ENCODE measurements around the gene UTP25. TPM values are rescaled to one million over a fixed set of nuclear protein-coding genes. Genes with fewer than 3 reads are reported as not detected.
A peak's percentile ranks its signal among the peaks of the same experiment; 100 is the strongest.

UTP25 gene, protein sequence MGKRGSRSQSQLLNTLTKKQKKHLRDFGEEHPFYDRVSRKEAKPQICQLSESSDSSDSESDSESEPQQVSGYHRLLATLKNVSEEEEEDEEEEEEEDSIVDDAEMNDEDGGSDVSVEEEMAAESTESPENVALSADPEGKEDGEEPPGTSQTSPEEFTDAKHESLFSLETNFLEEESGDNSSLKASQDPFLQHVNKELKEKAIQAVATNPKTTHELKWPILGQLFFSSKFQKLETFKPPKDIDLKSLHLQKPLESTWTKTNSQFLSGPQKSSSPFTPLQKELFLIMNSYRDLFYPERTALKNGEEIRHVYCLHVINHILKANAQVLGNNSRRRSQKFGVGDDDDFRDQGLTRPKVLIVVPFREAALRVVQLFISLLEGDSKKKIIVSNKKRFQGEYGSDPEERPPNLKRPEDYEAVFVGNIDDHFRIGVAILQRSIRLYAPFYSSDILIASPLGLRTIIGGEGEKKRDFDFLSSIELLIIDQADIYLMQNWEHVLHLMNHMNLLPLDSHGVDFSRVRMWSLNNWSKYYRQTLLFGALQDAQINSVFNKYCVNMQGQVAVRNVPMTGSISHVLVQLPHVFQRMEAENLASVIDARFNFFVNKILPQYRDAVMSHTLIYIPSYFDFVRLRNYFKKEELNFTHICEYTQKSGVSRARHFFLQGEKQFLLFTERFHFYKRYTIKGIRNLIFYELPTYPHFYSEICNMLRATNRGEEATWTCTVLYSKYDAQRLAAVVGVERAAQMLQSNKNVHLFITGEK
- 2.5 TPM for polyA plus RNA-seq (2012; ENCODE audit: low read depth, missing spikeins)

GRCh38 chr1:209827384-209828262 lies at the start of gene UTP25:
Gene UTP25 (plus strand): TSS chr1:209827972. CDS start chr1:209828064, 92 bp downstream.
- no peak for TF ChIP-seq PAX5 (IDR thresholded peaks at IDR 0.05; ENCODE audit: insufficient read depth, low read length, severe bottlenecking)
- 0 out of 2 replicates have a peak, but pooled peaks have one; percentile 20 for TF ChIP-seq POLR2A (IDR thresholded peaks at IDR 0.05; ENCODE audit: low read depth, low read length)
- no peak for TF ChIP-seq POLR2AphosphoS5 (IDR thresholded peaks at IDR 0.05; ENCODE audit: low read depth, low read length)
- TF ChIP-seq TAF1 (IDR thresholded peaks at IDR 0.05; ENCODE audit: low read depth, low read length), result peak; percentile 57; the same call in 1 of the 2 replicates
- peak; percentile 33; the same call in 1 of the 2 replicates for TF ChIP-seq SPI1 (IDR thresholded peaks at IDR 0.05; ENCODE audit: low read depth, low read length)
- DNase-seq (ENCODE audit: insufficient read length, low spot score) (peak; percentile 50), FAIRE-seq (peak; percentile 100)

DNA sequence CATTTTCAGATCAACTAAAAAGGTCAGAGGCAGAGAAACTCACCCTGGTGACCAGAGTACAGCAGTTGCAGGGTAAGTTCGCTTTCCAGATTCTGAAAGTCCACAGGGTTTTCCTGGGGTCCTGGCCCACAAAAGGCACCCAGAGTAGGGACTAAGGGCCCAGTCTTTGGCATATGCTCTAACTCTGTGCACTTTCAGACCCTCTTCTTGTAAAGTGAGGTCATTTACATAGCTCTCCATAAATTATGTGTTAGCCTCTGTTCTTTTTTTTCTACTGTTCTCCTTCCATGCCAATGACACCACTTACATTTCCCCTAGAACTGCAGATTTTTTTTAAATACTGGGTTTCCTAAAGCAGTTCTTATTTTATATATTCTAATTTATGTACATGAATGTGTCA lies 49.7 kb upstream of the UTP25 start:
- FAIRE-seq (no peak), DNase-seq (ENCODE audit: insufficient read length, low spot score) (no peak)
- no peak for TF ChIP-seq POU2F2 (IDR thresholded peaks at IDR 0.05; ENCODE audit: low read depth, low read length)
- TF ChIP-seq TAF1 (IDR thresholded peaks at IDR 0.05; ENCODE audit: low read depth, low read length), result no peak
- TF ChIP-seq SPI1 (IDR thresholded peaks at IDR 0.05; ENCODE audit: low read depth, low read length), result no peak
- TF ChIP-seq PAX5 (IDR thresholded peaks at IDR 0.05; ENCODE audit: insufficient read depth, low read length, severe bottlenecking), result no peak
- TF ChIP-seq POLR2A (IDR thresholded peaks at IDR 0.05; ENCODE audit: low read depth, low read length), result no peak
- TF ChIP-seq POLR2AphosphoS5 (IDR thresholded peaks at IDR 0.05; ENCODE audit: low read depth, low read length), result no peak

DNA sequence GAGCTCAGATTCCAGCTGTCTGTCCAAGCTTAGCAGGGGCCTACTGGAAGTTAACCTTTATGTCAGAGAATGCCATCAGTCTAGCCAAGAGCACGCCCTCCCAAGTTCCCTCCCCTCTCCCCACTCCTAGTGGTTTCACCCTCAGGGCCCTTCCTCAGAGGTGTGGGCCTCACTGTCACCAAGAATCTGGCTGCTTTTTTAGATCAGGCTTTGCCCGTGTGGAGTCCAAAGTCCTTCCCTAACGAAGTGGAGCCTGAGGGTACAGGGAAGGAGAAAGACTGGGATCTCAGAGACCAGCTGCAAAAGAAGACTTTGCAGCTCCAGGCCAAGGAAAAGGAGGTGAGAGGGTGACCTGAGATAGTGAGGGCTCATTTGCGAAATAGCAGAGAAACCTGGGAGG lies 47.5 kb upstream of the UTP25 start:
- no peak for DNase-seq (ENCODE audit: insufficient read length, low spot score)
- no peak for FAIRE-seq
- no peak for TF ChIP-seq POU2F2 (IDR thresholded peaks at IDR 0.05; ENCODE audit: low read depth, low read length)
- TF ChIP-seq TAF1 (IDR thresholded peaks at IDR 0.05; ENCODE audit: low read depth, low read length), result no peak
- no peak for TF ChIP-seq PAX5 (IDR thresholded peaks at IDR 0.05; ENCODE audit: insufficient read depth, low read length, severe bottlenecking)
- no peak for TF ChIP-seq POLR2AphosphoS5 (IDR thresholded peaks at IDR 0.05; ENCODE audit: low read depth, low read length)

DNA sequence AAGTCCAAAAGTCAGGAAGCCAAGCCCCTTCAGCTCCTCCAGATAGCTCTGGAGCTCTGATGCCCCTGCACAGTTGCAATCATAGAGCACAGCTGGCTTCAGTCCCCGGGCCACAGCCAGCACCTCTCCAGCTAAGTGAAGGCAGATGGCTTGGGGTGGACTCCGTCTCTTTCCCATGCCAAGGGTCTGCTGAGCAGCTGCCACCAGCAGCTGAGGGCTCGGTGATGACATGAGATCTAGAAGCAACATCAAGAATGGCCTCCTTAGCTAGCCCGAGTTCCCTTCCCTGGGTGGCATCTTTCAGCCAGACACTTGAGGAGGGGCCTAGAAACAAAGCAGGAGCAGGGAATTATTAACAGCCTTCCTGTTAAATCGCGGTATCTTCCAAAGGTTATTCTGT lies 44.4 kb upstream of the UTP25 start:
- FAIRE-seq (no peak), DNase-seq (ENCODE audit: insufficient read length, low spot score) (no peak)
- TF ChIP-seq PAX5 (IDR thresholded peaks at IDR 0.05; ENCODE audit: insufficient read depth, low read length, severe bottlenecking) (no peak), SPI1 (IDR thresholded peaks at IDR 0.05; ENCODE audit: low read depth, low read length) (no peak), POLR2AphosphoS5 (IDR thresholded peaks at IDR 0.05; ENCODE audit: low read depth, low read length) (no peak), POU2F2 (IDR thresholded peaks at IDR 0.05; ENCODE audit: low read depth, low read length) (no peak), POLR2A (IDR thresholded peaks at IDR 0.05; ENCODE audit: low read depth, low read length) (no peak), TAF1 (IDR thresholded peaks at IDR 0.05; ENCODE audit: low read depth, low read length) (no peak)

- TF ChIP-seq TAF1 (IDR thresholded peaks at IDR 0.05; ENCODE audit: low read depth, low read length) (peak; percentile 61), POLR2AphosphoS5 (IDR thresholded peaks at IDR 0.05; ENCODE audit: low read depth, low read length) (peak; percentile 88), SPI1 (IDR thresholded peaks at IDR 0.05; ENCODE audit: low read depth, low read length) (peak; percentile 71), PAX5 (IDR thresholded peaks at IDR 0.05; ENCODE audit: insufficient read depth, low read length, severe bottlenecking) (no peak), POLR2A (IDR thresholded peaks at IDR 0.05; ENCODE audit: low read depth, low read length) (peak; percentile 87), POU2F2 (IDR thresholded peaks at IDR 0.05; ENCODE audit: low read depth, low read length) (0 out of 2 replicates have a peak, but pooled peaks have one; percentile 22)
- FAIRE-seq, result peak; percentile 100
Measured at GRCh38 chr1:209784265-209785169, 43.3 kb upstream of the UTP25 start, which contains the start of gene C1orf74. Gene C1orf74 (minus strand): TSS chr1:209784559. CDS start chr1:209783634, 925 bp downstream.

DNA sequence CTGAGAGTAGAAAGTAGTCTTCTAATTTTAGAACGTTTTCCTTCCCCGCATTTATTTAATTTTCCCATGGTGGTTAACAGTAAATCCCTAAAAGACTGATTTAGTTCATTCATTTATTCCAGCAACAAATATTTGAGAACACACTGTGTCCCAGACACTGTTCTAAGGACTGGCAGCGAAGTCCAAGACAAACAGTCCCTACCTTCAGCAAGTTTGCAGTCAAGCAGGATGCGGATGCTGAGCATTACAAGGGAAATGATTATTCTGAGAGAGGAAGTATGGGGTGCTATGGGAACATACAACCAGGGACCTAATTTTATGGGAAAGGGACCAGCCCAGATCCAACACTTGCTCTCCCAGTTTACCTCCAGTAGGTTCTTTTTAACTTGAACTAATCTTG lies 42.2 kb upstream of the UTP25 start:
- TF ChIP-seq POU2F2 (IDR thresholded peaks at IDR 0.05; ENCODE audit: low read depth, low read length), result no peak
- no peak for TF ChIP-seq PAX5 (IDR thresholded peaks at IDR 0.05; ENCODE audit: insufficient read depth, low read length, severe bottlenecking)
- TF ChIP-seq TAF1 (IDR thresholded peaks at IDR 0.05; ENCODE audit: low read depth, low read length), result no peak
- TF ChIP-seq POLR2A (IDR thresholded peaks at IDR 0.05; ENCODE audit: low read depth, low read length), result no peak
- no peak for TF ChIP-seq POLR2AphosphoS5 (IDR thresholded peaks at IDR 0.05; ENCODE audit: low read depth, low read length)
- no peak for TF ChIP-seq SPI1 (IDR thresholded peaks at IDR 0.05; ENCODE audit: low read depth, low read length)
- FAIRE-seq, result no peak

More at GRCh38 chr1:209784265-209785169, 43.3 kb upstream of the UTP25 start, which contains the start of gene C1orf74:
- DNase-seq (ENCODE audit: insufficient read length, low spot score), result peak; percentile 79

DNA sequence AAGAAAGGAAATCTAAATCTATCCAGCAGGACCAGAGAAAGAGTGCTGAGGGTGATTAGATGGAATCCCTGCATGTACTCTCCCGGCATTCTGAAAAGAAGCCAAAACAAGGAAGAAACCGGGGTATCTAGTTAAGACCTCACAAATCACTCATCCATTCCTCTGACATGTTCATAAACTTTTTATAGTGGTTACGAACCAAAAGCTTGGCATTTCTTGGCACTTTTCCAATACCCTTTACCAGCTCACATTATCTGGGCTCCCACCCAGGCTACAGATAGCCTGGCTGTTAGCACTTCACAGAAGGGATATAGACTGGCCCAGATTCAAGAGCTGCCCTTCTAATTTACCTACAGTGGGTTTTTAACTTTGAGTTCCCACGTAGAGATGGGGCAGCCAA lies 41.6 kb upstream of the UTP25 start:
- no peak for FAIRE-seq
- no peak for DNase-seq (ENCODE audit: insufficient read length, low spot score)

More for the DNA sequence above, 42.2 kb upstream of the UTP25 start:
- DNase-seq (ENCODE audit: insufficient read length, low spot score), result no peak

More for the DNA sequence above, 41.6 kb upstream of the UTP25 start:
- TF ChIP-seq SPI1 (IDR thresholded peaks at IDR 0.05; ENCODE audit: low read depth, low read length) (no peak), POLR2A (IDR thresholded peaks at IDR 0.05; ENCODE audit: low read depth, low read length) (no peak), TAF1 (IDR thresholded peaks at IDR 0.05; ENCODE audit: low read depth, low read length) (no peak), PAX5 (IDR thresholded peaks at IDR 0.05; ENCODE audit: insufficient read depth, low read length, severe bottlenecking) (no peak), POLR2AphosphoS5 (IDR thresholded peaks at IDR 0.05; ENCODE audit: low read depth, low read length) (no peak)

Measured in GM12891 (cell line).